ENCODE results near the gene EGFL7.

DNA sequence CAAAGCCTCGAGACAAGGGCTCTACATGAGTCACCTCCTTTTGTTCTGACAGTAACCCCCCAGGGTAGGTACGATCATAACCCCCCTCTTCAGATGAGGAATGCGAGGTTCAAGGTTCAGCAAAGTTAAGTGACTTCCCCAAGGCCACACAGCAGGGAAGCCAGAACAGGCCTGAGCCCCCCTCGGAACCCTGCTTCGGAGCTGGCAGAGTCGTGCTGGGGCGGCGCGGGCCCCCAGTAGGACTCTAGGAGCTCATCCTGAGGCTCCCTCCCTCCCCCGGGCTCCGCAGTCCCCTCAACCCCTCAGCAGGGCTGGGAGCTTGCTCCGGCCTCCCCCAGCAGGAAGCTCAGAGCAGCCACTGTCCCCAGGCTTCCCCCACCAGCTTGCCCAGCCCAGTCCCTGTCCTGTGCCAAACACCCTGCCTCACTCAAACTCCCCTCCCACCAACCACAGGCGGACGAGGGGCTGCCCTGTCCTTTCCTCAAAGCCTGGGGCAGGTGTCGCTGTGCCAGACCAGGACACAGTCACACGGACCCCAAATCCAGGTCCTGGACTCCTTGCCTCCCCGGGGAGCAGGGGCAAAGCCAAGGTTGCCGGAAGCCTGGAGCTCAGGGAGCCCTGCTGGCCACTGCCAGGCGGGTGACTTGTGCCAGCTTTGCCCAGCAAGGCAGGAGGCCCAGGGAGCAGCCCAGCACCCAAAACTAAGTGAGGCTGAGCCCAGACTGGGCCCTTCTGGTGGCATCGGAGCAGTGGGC is 19.4 kb downstream of the EGFL7 start:
- TF ChIP-seq CTCF (IDR thresholded peaks at IDR 0.05 in 8 of 11, conservative IDR thresholded peaks at IDR 0.05 in 3 of 11): no peak
- no peak for TF ChIP-seq POLR2A (IDR thresholded peaks at IDR 0.05)
- peak; percentile 14 to 73 (median 62) for TF ChIP-seq POLR2AphosphoS5 (IDR thresholded peaks at IDR 0.05)
